HG03571 (cell line): ENCODE measurements around the gene ARRDC3.

ENCODE experiments used
- ATAC-seq: cut with Tn5 transposase; IDR thresholded peaks from one replicate; pipeline ENCODE4 v1.9.1; 2021; ENCODE audit not compliant: unreplicated experiment

The ARRDC3 gene

DNA sequence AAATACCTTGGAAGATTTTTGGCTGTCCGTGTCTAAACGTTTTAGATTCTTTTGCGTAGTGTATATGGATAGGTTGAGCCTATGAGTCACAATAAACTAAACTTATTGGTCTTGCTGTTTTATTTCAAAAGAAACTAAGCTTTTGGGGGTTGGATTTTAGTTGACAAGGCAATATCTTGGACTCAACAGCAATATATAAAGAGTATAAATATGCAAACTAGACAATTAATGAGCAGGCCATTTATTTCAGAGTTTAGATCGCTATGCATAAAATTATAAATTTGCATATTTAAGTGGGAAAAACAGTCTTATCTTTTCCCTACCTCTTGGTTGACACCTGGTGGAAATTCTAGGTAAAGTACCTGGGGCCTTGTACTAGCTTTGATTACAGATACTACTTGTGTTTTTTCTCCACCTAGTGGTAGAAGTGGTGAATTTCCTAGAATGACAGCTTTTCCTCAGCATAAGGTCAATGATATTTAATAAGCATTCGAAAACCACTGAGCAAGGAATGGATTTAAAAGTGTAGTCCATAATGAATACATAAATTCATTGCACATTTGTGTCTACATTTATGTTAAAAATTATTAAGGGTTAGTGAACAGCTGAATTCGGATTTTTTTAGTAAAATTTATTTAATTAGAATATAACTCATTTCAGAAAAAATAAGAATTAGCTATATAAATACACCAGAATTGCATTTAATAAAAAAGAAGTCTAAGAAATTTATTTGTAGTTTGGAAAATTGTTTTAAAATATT, 1.7 kb upstream of the ARRDC3 start:
- peak; percentile 14 for ATAC-seq

DNA sequence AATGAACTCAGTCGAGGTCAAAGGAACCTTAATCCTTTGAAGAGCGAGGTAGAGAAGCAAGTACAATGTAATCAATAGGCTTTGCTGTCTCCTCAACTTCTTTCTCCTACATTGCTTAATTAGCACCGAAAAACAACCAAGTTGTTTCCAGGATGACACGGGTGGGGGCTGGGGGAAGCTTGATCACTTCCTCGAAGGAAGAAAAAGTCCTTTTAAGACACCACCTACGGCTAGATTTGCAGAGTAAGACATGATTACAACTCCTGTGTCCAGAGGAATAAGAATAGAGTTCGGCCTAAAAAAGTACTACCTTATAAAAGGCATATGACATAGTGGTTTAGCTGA, 811 bp upstream of the ARRDC3 start:
- ATAC-seq = no peak

DNA sequence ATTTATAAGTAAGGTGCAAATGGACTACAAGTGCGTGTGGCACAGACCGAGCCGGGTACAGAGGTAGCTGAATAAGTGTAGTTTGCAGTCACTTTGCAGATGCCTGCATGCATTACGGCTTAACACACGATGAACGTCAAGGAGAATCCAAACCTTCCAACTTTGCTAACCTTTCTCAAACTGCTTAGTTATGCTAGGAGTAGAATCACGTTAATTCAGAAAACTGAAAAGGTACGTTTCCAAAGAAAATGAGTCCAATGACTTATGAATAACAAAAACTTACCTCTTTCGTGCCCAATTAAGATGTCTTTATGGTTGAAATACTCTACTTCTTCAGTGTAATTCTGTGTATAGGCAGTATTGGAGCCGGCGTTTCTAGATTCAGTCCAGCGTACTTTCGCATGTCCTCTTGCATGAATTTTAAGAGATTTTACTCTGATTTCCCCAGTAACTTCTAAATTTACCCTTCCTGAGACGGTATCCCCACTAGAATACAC, 539 bp downstream of the ARRDC3 start:
- ATAC-seq = no peak

DNA sequence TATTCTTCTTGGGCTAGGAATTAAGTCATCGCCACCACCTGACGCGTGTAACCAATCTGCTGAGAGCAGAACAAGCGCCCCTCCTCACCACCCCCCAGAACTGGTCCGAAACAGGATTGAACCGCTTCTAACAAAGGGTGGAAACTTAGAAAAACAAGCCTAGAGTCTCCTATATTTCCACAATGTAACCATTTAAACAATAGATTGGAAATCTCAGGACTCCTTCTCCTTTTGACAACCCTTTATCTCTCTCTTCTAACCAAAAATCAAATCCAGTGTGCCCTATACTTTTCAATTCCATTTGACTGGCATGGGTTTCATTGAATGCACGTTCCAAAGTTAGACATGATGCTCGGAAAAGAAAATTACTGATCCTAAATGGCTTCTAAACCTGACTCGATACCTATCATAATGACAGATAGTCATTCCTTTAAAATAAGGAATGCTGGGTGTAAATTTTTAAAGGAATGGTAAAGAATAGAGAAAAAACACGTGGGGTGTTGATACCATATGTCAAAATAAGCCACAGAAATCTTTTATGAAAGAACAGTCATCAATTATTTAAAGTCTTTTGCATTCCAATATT, 1.2 kb downstream of the ARRDC3 start:
- ATAC-seq = peak; percentile 9

DNA sequence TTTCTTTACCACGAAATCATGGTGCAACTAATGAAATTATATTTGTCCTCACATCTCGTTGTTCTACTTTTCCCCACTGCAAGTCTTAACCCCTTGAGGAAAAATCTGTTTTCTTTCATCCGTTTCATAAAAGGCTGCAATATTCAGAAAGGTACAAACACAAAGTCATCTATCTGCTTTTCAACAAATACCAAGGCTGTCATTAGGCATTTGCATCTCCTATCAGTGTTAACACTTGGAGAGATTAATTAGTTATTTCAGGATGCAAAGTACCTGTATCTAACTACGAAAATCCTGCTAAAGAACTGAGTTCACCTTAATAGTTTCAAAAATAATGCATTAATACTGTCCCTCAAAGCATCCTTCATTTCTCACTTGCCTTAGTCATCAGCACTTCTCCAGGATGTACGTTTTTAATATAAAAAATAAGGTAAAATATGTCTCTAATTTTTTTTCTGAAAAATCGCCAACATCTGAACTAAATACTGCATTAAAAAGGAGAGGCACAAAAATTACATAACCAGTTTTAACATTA, 1.8 kb downstream of the ARRDC3 start:
- no peak for ATAC-seq

DNA sequence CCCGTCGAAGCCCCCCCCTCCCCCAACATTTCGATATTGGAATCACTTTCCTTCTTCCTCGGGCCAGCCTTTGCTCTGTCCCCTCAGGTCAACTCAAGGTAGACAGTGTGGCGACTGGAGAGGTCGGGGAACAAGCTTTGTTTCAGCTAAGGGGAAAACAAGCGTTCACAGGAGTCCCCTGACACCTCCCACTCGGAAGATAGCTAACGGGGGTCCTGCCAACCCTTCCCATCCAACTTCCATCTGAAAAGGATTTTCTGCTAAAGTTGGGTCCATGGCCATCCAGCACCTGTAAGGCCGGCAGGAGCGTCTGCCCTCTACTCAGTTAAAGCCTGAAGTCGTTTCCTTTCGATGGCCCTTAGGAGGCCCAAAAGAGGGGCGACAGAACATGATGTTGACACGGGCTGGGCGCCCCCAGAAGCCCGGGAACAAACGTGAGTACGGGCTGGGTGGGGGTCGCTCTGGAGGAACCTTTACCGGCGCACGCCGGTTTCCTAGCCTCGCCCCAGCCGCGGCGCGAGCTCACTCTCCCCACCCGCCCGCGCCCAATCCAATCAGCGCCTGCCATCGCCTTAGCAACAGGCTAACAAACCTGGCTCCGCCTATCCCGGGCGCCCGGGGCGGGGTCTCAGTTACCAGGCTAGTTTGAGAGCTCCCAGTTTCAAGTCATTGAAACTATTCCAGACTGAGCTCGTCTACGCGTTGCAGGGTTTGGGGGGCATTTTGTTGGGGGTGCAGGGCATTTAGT, 2.5 kb downstream of the ARRDC3 start:
- peak; percentile 48 for ATAC-seq

DNA sequence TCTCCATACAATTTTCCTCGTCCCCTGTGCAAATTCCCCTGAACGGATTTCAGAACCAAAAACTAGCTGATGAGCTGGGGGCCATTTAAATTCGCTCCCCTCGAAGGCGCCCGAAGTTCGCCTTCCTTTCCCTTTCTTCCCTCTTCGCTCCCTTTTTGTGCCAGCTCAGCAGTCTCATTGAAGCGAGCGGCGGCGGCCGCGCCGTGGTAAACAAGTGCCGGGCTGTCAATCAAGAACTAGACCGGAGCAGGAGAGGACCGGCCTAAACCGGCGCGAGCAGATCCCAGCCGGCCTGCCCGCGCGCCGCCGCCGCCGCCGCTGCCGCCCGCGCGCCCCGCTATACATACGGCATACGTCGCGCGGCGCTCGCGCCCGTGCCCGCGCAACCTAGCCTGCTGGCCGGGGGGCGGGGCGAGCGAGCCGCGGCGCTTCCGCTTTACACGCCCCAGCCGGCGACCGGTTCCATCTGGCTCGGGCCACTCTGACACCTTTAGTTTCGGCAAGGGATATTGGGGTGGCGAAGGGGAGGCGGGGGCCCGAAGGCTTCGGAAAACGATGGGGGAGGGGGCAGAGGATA, 3.1 kb downstream of the ARRDC3 start:
- ATAC-seq = peak; percentile 56

DNA sequence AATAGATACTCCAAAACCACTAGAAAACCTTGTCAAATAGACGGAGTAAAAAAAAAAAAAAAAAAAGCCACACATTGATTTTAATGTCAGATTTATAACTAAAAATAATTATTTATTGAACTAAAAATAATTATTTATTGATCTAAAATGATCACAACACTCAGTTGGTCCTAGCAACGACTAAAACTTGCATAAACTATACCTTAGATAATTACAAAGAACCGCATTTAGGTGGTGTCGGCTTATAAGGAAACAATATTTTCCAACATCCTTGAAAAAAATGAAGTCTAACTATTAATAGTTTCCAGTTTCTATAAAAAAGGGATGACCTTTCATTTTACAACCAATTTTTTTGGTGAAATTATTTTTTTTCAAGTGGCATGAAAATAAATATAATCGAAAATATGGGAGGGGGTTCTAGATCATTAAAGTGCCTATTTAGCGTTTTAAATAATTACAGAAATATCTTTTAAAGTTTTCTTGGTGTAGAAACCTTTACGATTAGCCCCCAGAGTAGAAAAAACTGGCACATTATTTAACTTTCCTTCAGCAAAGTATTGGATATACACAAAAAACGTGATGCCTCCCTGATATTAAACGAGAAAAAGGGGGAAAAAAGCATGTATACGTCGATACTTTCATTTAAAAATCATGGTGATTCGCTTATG, 3.7 kb downstream of the ARRDC3 start:
- ATAC-seq = no peak

DNA sequence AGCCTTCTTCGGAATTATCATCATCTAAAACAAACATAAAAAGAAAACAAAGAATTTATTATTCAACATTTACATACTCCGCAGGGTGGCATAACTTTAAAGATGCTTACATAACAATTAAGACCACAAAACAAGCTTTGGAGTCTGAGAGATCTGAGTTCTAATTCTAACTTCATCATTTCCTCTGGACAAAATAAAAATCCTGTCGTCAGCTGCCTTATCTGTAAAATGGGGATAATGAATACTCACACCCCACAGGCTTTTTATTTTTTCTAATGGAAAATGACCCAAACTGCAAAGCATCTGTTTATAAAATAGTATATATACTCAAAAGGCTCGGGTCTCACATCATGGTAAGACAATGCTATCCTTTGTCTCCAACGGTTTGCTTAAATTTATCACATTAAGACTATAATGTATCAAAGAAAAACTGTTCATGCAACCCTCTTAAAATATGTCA, 4.3 kb downstream of the ARRDC3 start:
- ATAC-seq = no peak

DNA sequence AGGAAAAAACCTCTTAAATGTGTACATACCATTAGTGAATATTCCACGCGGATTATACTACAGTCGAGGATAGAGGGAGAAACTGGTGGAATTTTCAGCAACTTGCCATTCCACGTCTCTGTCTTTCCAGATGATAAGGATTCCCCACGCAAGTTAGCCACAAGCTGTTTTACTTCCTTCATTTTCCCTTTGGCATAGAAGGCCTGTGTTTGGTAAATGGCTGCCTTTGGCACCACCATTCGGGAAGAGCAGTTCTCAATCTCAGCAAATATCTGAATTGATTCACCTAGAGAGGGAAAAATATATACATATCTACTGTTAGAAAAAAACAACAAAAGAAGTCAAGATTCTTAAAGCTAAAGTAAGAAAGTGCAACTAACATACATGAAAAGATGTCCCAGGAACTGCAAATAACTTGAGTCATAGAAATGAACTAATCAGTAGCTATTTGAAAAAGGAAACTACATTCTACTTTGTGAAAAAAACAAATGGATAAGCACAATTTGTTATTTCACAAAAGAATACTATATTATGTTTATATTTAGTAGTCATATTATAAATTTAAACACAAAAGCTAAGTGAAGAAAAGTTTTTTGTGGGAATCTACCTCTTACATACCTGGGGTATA, 8.1 kb downstream of the ARRDC3 start:
- no peak for ATAC-seq

DNA sequence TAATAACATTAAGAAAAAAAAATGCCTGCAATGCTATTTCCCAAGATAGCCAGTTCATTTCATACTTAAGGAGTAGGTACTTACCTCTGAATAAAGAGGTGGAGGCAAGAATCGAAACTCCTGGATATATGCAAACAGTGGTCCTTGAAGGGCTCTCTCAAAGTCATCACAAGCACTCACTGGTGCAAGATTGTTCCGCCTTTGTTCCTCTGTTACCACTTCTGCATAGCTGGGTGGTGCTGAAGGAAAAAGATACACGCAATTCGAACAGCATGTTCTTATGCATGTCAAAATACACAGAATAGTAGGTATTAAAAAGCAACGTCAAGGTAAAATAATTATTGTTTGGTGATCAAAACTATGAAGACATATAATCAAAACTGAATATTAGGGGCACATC, 9.5 kb downstream of the ARRDC3 start:
- ATAC-seq = no peak

DNA sequence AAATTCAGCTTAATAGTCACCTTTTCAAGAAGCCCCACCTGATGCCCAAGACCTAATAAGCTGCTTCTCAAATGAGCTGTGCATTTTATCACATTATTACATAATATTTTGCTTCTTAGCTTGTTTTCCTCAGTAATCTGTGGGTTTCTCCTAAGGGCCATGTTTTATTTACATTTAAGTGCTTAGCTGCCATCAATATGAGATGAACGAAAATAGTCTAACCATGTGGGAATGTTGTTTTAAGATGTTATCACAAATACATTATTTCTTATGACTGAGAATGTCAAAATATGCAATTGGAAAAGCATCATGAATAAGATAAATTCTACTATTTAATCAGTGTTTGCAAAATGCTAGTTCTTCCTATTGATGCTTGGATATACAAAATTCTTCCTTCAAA, 10.1 kb downstream of the ARRDC3 start:
- no peak for ATAC-seq

DNA sequence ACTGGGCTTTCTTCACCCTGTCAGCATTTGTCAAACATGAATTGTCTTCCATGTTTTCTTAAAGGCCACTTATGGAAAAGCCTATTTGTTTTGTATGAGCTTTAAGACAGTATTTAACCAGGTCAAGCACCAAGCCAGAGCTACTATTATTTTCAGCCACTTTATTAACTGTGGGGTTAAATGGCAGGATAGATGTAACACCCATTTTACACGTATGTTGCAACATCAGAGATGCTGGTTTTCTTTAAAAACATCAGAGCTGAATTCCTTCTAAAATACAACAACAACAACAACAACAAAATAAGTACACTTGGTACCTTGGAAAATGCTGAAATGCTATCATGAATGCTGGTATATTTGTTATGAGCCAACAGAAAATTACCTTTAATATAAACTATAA, 13.6 kb downstream of the ARRDC3 start:
- ATAC-seq = no peak

DNA sequence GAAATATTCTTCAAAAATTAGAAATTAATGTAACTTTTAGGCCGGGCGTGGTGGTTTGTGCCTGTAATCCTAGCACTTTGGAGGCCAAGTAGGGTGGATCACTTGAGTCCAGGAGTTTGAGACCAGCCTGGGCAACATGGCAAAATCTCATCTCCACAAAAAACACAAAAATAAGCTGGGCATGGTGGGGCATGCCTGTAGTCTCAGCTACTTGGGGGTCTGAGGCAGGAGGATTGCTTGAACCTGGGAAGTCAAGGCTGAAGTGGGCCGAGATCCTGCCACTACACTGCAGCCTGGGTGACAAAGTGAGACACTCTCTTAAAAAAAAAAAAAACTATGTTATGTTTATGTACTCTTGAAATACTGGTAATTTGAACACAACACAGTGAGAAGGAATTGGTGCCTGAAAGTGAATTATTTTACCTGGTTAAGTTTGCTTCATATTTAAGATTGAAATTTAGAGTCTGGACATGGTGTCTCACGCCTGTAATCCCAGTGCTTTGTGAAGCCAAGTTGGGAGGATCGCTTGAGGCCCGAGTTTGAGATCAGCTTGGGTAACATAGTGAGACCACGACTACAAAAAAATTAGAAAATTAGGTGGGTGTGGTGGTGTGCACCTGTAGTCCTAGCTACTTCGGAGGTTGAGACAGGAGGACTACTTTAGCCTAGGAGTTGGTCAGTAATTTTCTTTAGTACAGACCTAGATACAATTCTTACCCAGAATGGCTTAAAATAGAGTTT, 15.0 kb downstream of the ARRDC3 start:
- no peak for ATAC-seq

DNA sequence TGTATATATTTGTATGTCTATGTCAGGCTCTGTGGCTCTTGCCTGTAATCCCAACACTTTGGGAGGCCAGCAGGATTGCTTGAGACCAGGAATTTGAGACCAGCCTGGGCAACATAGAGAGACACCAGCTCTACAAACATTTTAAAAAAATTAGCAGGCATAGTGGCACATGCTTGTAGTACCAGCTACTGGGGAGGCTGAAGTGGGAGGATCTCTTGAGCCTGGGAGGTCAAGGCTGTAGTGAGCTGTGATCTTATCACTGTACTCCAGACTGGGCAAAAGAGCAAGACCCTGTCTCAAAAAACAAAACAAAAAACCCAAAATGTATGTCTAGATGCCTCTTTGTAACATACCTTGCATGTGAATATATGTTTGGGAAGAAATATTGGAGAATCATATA, 15.8 kb downstream of the ARRDC3 start:
- ATAC-seq = no peak

DNA sequence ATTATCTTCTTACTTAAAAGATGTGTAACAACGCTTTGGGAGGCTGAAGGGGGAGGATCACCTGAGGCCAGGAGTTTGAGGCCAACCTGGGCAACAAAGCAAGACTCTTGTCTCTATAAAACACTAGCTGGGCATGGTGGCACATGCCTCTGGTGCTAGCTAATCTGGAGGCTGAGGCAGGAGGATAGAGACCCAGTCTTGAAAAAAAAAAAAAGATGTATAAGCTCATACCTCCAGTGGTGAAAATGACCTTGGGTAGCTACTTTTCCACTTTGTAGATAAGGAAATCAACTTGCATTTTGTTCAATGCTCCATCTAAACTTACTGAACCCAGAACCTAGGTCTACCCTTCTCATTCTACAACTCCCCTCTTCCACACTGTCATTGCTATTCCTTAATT, 16.6 kb downstream of the ARRDC3 start:
- no peak for ATAC-seq

DNA sequence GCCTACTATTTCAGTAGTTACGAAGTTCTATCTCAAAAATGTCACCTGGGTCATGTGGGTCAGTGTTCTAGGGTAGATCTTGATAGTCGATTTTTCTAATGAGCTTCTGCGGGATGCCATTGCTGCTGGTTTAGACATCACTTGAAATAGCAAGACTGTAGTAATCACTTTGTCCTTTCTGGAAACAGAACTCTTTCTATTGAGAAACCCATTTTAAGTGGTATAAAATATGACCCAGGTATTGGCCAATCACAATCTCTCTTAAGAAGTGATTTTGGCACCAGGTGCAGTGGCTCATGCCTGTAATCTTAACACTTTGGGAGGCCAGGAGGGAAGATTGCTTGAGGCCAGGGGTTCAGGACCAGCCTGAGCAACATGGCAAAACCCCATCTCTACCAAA, 17.6 kb downstream of the ARRDC3 start:
- no peak for ATAC-seq

DNA sequence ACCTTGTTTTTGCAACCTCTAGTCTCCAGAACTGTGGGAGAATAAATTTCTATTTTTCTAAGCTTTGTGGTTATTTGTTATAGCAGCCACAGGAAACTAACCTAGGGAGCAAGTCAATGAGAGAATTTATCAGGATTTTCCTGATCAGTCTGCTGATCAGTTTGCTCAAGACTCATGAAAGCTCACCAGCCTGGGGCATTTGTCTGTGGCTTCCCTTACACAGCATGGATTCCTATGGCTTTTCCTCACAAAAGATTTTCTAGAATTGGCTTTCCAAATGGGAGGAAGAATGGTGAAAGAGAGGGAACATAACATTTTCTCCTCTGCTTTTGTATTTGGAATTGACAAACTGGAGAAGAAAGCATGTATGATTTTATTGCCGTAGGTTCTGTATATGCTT, 20.2 kb downstream of the ARRDC3 start:
- ATAC-seq = no peak

DNA sequence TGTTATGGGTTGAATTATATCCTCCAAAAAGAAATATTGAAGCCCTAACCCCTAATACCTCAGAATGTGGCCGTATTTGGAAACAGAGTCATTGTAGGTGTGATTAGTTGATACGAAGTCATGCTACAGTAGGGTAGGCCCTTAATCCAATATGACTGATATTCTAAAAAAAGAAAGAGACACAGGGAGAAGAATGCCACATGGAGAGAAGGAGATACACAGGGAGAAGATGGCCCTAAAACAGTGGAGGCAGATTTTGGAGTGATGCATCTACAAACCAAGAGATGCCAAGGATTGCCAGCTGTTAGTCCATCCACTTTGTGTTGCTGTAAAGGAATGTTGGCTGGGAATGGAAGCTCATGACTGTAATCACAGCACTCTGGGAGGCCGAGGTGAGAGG, 21.3 kb downstream of the ARRDC3 start:
- no peak for ATAC-seq
